GM13976 (cell line): ENCODE measurements around the gene RHBDL1.

Experiments used
- DNase-seq: peaks from one replicate; pipeline ENCODE4 v3.0.0; 2012; ENCODE audit warnings: low spot score
- in situ Hi-C: fragments of 300-500 bp; cut with MboI; formaldehyde crosslinking; loops from one replicate; pipeline ENCODE4 v1.12.0; 2022; ENCODE audit warnings: low sequenced_read_pairs, mixed read lengths, inconsistent platforms; ENCODE audit not compliant: unreplicated experiment
- TF ChIP-seq, protein P1 (sequence below): IDR thresholded peaks from 2 replicates; pipeline ENCODE4 v1.5.1; 2012; ENCODE audit warnings: borderline replicate concordance, mild to moderate bottlenecking; ENCODE audit not compliant: insufficient read depth; ENCODE audit errors: extremely low read depth, missing control alignments, control extremely low read depth

RHBDL1 gene

DNA sequence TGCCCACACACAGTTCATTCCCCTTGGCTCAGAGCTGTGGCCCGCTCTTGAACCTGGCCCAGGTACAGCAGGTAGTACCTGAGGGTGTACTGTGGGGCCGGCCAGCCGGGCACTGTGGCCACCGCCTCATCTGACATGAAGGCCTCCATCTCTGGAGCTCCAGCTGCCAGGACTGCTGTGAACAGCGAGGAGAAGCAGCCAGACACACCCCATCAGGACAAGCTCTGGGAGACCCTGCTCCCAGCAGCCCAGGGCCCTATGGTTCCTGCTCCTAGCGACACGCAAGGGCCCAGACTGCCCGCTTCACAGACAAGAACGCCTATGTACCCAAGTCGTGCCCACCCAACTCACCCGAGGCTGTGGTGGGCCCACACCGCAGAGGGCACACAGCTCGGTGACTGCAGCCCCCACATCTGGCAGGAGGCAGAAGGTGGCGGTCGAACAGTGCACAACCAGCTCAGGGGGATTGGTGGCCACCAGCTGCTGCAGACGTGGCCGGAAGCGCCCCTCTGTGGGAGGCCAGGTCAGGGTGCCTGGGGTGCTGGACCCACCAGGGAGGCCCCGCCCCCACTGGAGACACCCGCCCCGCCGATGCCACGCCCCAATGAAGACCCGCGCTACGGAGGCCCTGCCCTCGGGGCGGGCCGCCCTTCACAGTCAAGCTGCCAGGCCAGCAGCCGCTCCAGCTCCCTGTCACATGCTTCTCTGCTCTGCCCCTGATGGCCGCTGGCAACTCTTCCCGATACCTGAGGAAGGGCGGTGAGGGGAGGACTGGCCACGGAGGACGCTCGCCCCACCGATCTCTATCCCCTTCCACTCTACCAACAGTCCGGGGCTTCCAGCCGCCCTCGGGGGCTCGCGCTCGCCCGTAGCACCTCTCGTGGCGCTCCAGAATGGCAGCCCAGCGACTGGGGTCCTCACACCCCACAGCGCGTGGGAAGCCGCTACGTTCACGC lies 3.7 kb downstream of the RHBDL1 start:
- DNase-seq, result peak; percentile 64
- TF ChIP-seq, protein P1, sequence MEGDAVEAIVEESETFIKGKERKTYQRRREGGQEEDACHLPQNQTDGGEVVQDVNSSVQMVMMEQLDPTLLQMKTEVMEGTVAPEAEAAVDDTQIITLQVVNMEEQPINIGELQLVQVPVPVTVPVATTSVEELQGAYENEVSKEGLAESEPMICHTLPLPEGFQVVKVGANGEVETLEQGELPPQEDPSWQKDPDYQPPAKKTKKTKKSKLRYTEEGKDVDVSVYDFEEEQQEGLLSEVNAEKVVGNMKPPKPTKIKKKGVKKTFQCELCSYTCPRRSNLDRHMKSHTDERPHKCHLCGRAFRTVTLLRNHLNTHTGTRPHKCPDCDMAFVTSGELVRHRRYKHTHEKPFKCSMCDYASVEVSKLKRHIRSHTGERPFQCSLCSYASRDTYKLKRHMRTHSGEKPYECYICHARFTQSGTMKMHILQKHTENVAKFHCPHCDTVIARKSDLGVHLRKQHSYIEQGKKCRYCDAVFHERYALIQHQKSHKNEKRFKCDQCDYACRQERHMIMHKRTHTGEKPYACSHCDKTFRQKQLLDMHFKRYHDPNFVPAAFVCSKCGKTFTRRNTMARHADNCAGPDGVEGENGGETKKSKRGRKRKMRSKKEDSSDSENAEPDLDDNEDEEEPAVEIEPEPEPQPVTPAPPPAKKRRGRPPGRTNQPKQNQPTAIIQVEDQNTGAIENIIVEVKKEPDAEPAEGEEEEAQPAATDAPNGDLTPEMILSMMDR, result no peak
- in situ Hi-C loops, result no loop called here

GRCh38 chr16:679814-680624 lies 4.5 kb downstream of the RHBDL1 start, which contains the start of gene STUB1:
TSS of gene STUB1 (plus strand) at chr16:680410. CDS start at chr16:680526, 116 bp downstream.
- peak; percentile 89 for DNase-seq
- in situ Hi-C loops, result no loop called here
- TF ChIP-seq, protein P1, result no peak

DNA sequence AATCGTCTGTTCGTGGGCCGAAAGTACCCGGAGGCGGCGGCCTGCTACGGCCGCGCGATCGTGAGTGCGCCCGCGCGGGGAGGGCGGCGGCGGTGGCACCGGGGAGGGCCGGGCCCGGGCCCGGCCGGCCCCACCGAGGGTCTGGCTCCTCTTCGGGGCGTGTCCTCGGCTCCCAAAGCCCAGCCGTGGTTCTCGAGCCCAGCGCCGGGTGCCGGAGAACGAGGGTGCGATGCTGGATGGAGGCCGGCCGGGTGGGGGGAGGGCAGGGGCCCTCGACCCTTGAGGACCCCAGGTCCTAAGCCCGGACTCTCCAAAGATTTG lies 5.1 kb downstream of the RHBDL1 start:
- in situ Hi-C loops, result no loop called here
- TF ChIP-seq, protein P1, result no peak
- no peak for DNase-seq

- no peak for DNase-seq
- in situ Hi-C loops, result no loop called here
- TF ChIP-seq, protein P1, result peak; percentile 12
These were observed 5.7 kb downstream of the RHBDL1 start for GRCh38 chr16:680967-681745.

GRCh38 chr16:681746-682427 lies 6.4 kb downstream of the RHBDL1 start:
- TF ChIP-seq, protein P1, result no peak
- in situ Hi-C loops, result no loop called here
- DNase-seq, result no peak
